CD4-positive, alpha-beta T cell treated with Interleukin-17A for 4 hours (primary cell): ENCODE results near the gene NELFE.
"Not testable (repeated sequence)": the region's sequence is repeated elsewhere in the genome, so short reads cannot be mapped to it uniquely, and the experiment has no call there.

Experiments
- DNase-seq: peaks from one replicate; pipeline ENCODE4 v3.0.0-alpha.2; 2020; ENCODE audit warnings: mixed read lengths

Gene NELFE

DNA sequence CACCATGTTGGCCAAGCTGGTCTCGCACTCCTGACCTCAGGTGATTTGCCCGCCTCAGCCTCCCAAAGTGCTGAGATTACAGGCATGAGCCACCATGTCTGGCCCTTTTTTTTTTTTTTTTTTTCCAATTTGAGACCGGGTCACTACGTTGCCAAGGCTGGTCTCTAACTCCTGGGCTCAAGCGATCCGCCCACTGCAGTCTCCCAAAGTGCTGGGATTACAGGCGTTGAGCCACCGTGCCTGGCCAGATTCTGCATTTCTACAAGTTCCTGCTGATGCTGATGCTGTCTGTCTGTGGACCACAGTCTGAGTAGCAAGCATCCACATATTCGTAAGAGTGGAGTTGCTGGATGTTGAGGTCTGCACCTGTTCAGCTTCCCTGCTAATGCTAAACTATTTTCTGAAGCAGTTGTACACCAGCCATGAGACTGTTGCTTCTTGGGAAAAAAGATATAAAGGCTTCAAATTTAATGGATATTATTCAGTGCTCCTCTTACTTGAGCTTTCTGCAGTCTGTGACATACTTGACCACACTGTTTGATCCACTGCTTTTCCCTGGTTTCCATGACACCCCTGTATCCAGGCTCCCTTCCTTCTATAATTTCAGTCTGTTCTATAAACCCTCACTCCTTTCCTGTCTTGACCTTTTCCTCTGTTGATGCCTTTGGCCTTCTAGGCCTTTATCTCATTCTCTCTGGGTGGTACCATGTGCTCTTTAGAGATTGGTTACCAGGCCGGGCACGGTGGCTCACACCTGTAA is 46.8 kb downstream of the NELFE start:
- no peak for DNase-seq

DNA sequence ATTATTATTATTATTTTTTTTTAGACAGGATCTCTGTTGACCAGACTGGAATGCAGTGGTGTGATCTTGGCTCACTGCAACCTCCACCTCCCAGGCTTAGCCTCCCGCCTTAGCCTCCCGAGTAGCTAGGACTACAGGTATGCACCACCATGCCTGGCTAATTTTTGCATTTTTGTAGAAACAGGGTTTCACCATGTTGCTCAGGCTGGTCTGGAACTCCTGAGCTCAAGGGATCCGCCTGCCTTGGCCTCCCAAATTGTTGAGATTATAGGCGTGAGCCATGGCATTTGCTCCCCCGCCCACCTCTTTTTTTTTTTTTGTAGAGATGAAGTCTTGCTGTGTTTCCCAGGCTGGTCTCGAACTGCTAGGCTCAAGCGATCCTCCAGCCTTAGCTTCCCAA is 49.5 kb downstream of the NELFE start:
- not testable (repeated sequence) for DNase-seq

DNA sequence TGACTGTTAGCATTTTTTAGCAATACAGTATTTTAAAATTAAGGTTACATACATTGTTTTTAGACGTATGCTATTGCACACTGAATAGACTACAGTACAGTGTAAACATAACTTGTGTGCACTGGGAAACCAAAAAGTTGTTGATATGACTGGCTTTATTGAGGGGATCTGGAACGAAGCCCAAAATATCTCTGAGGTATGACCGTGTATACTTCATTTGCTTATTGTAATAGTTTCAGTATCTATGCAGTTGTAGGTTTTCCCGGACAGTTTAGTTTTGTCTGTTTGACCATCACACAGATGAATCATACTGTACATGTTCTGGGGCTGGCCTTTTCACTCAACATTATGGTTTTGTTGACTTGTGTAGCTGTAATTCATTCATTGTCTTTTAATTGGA is 50.0 kb downstream of the NELFE start:
- DNase-seq = no peak

DNA sequence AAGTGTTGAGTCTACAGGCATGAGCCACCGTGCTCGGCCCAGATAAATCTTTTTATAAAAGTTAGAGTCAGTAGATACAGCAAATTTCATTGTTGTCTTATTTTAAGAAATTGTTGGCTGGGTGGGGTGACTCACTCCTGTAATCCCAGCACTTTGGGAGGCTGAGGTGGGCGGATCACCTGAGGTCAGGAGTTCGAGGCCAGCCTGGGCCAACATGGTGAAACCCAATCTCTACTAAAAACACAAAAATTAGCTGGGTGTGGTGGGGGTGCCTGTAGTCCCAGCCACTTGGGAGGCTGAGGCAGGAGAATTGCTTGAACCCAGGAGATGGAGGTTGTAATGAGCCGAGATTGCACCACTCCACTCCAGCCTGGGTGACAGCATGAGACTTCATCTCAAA is 50.5 kb downstream of the NELFE start:
- DNase-seq = not testable (repeated sequence)

DNA sequence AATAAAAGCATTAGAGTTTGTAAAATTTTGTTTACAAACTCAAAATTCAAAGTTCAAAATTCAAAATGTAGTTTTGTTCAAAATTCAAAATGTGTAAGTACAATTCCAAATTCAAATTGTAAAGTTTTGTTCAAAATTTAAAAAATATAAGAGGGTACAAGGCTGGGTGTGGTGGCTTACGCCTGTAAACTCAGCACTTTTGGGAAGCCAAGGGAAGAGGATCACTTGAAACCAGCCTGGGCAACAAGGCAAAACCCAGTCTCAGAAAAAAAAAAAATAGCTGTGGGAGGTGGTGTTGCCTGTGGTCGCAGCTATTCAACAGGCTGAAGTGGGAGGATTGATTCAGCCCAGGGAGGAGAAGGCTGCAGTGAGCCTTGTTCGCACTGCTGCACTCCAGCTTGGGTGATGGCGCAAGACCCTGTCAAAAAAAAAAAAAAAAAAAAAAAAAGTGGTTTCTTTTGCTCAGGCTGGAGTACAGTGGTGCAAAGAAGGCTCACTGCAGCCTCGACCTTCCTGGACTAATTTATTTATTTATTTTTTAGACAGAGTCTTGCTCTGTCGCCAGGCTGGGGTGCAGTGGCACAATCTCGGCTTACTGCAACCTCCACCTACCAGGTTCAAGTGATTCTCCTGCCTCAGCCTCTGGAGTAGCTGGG is 51.5 kb downstream of the NELFE start:
- no peak for DNase-seq

DNA sequence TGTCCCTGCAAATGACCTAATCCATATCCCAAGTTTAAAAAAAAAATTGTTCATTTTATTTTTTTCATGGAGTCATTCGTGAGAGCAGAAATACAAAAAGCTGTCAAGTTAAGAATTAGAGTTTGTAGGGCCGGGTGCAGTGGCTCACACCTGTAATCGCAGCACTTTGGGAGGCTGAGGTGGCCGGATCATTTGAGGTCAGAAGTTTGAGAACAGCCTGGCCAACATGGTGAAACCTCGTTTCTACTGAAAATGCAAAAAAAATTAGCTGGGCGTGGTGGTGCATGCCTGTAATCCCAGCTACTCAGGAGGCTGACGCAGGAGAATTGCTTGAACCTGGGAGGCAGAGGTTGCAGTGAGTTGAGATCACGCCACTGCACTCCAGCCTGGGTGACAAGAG is 52.0 kb downstream of the NELFE start:
- not testable (repeated sequence) for DNase-seq

DNA sequence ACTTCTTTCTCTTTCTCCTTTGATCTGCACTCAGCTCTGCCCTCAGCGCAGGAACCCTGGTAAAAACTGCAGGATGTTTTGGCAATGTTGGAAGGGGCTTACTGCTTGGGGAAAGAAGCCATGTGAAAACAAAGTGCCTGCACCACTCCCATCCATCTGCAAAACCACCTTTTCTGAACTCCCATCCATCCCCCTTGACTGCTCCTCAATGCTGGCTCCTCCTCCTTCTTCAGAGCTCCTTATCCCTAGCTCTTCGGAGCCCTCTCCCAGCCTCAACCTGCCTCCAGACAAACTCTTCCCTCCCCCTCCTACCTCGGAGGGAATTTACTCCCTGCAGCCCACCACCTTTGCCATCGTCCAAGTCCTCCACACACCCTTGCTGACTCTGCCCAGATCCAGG is 52.6 kb downstream of the NELFE start:
- DNase-seq = no peak

DNA sequence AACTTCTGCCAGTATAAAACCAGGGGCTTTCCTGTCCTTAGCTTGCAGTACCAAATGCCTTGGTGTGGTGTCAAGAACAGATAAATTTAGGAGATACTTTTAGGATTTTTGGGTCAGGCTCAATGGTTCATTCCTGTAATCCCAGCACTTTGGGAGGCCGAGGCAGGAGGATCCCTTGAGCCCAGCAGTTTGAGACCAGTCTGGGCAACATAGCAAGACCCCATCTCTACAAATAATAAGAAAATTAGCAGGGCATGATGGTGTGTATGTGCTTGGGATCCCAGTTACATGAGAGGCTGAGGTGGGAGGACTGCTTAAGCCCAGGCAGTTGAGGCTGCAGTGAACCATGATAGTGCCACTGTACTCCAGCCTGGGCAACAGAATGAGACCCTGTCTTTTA is 53.7 kb downstream of the NELFE start:
- DNase-seq = no peak

DNA sequence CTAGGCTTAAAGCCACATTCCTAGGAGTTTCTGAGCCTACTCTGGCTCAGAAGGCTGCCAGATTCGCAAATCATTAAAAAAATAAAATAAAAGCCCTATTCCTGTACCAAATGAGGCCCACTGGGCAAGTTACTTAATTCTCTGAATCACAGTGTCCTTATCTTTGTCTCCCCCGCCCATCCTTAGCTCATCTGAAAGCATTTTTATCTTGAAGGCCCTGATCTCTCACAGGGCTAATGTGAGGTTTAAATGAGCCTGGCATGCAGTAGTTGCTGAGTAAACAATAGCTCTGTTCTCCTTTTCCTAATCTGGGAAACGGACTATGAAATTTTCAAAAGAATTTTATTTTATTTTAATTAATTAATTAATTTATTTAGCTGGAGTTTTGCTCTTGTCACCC is 54.8 kb downstream of the NELFE start:
- no peak for DNase-seq
